ENCODE data around the gene CRACR2A. TPM values are rescaled to one million over a fixed set of nuclear protein-coding genes. Genes with fewer than 3 reads are reported as not detected.

The CRACR2A gene
- total and polyA plus RNA-seq, 2 of the 8 experiments (the other 6 are each of a cell fraction or from before 2014, with no cell fraction given): 0.85 to 3.2 TPM

DNA sequence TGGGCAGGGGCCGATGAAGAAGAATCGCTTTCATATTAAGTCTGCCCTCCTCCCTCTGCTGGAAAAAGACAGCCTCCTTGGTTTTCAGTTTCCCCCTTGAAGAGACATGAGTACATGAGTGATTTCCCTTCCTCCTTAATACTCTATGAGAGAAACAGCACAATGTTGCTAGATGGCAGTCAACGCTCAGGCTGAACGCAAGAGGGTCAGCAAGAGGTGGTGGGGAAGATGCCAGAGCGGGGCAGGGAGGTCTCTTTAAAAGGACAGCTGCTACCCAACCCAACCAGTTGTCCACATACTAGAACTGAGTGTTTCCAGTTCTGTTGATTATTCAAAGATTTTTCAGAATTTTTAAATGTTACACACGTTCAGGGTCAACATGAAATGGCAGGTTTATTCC, 22.8 kb downstream of the CRACR2A start:
- no peak overlapping the region for H2BK120ac ChIP-seq (replicated peaks; ENCODE audit: low read depth, low read length)
- DNase-seq (ENCODE audit: low read depth in 1 of 2, low spot score in 2 of 2): no peak
- H2BK12ac ChIP-seq (ENCODE audit: low read depth, low read length): no peak overlapping the region
- CTCF ChIA-PET (ENCODE audit: partially characterized antibody): interaction anchor here (1.0 to 2.0 kb wide), 4 partner anchors 10 to 61 kb away, joined by 3 to 5 read pairs (median 4); partner anchors contain the start of gene CRACR2A
- H3K79me2 ChIP-seq (ENCODE audit: control insufficient read depth in 1 of 2, insufficient read depth in 2 of 2, low read length in 2 of 2): no peaks in the 10 kb centered on the region
- H3K9ac ChIP-seq (replicated peaks in 1 of 4; ENCODE audit: extremely low read depth in 1 of 4, low read depth in 3 of 4, low read length in 3 of 4): no peak overlapping the region
- no peak overlapping the region for H3K27ac ChIP-seq (ENCODE audit: low read depth, low read length)
- no peak overlapping the region for H3K18ac ChIP-seq (ENCODE audit: extremely low read depth, low read length)
- no peaks in the 10 kb centered on the region for H3K9me3 ChIP-seq (ENCODE audit: insufficient read depth in 2 of 2, low read depth in 1 of 2, low read length in 1 of 2)
- no peak overlapping the region for H3K23ac ChIP-seq (ENCODE audit: insufficient read length)
- WGBS, 2 experiments (ENCODE audit: extremely low coverage in 1 of 2, insufficient coverage in 1 of 2, insufficient read length in 1 of 2, insufficient replicate concordance in 2 of 2, low coverage in 1 of 2, low lambda C conversion rate in 2 of 2, missing lambda C conversion rate in 1 of 2): 87% methylated on average over 6 of the region's 6 CpGs; no CpG with 5 or more reads in 1 of the 2 experiments
- H2AFZ ChIP-seq (ENCODE audit: low read length): no peak overlapping the region
- no peak overlapping the region for H2BK20ac ChIP-seq (ENCODE audit: low read length)
- no peaks in the 10 kb centered on the region for H3K27me3 ChIP-seq (replicated peaks in 1 of 4; ENCODE audit: control insufficient read depth in 3 of 4, extremely low read depth in 1 of 4, insufficient read depth in 3 of 4, low read length in 3 of 4)
- H3K14ac ChIP-seq (ENCODE audit: insufficient read length): no peak overlapping the region
- H3K4me1 ChIP-seq (replicated peaks in 1 of 4; ENCODE audit: control insufficient read depth in 3 of 4, insufficient read depth in 4 of 4, low read length in 3 of 4): peaks cover 0 to 16% (median 4%) of the 10 kb centered on the region in 4 experiments; a peak in 4 of 7 replicates
- no peak overlapping the region for H4K91ac ChIP-seq (replicated peaks; ENCODE audit: insufficient read length, low read length)
- H3K79me1 ChIP-seq (ENCODE audit: low read depth, low read length): no peaks in the 10 kb centered on the region
- no peaks in the 10 kb centered on the region for H3K36me3 ChIP-seq (ENCODE audit: control insufficient read depth in 2 of 4, insufficient read depth in 4 of 4, low read length in 3 of 4)
- H3K4ac ChIP-seq (replicated peaks; ENCODE audit: insufficient read length, low read depth, low read length): no peak overlapping the region
- no peak overlapping the region for H2BK5ac ChIP-seq (ENCODE audit: low read depth, low read length)
- no peaks in the 10 kb centered on the region for H4K20me1 ChIP-seq (replicated peaks in 1 of 2; ENCODE audit: control insufficient read depth in 1 of 2, insufficient read depth in 2 of 2, low read length in 2 of 2)
- no peak overlapping the region for H2AK5ac ChIP-seq (ENCODE audit: low read depth, low read length)
- no peak overlapping the region for H2BK15ac ChIP-seq (ENCODE audit: low read length)
- H4K8ac ChIP-seq (ENCODE audit: extremely low read depth, insufficient read depth, low read length): no peak overlapping the region
- POLR2A ChIA-PET (ENCODE audit: partially characterized antibody): no interaction called here
- no peaks in the 10 kb centered on the region for H3K23me2 ChIP-seq (ENCODE audit: low read depth, low read length)
- no peak for FAIRE-seq
- no peak overlapping the region for H3K56ac ChIP-seq (replicated peaks; ENCODE audit: insufficient read length, low read depth, low read length)
- no peak overlapping the region for H3K4me2 ChIP-seq (ENCODE audit: insufficient read depth in 1 of 2, low read depth in 2 of 2, low read length in 2 of 2)
- H3K4me3 ChIP-seq (ENCODE audit: extremely low read depth in 1 of 4, insufficient read depth in 2 of 4, low read depth in 3 of 4, low read length in 4 of 4): no peak overlapping the region
- TF ChIP-seq NANOG (IDR thresholded peaks at IDR 0.05; ENCODE audit: insufficient read depth, low read depth, low read length, poor library complexity, severe bottlenecking) (no peak), KDM5A (IDR thresholded peaks at IDR 0.05; ENCODE audit: low read length) (no peak), CBX5 (IDR thresholded peaks at IDR 0.05; ENCODE audit: low read depth, low read length) (no peak), KDM4A (IDR thresholded peaks at IDR 0.05; ENCODE audit: low read depth, low read length, severe bottlenecking) (no peak), CBX8 (IDR thresholded peaks at IDR 0.05; ENCODE audit: borderline replicate concordance, low read depth, low read length) (no peak), POU5F1 (IDR thresholded peaks at IDR 0.05; ENCODE audit: low read depth, low read length) (no peak), FOSL1 (IDR thresholded peaks at IDR 0.05; ENCODE audit: insufficient read depth, low read depth, low read length) (no peak)
- no peak overlapping the region for H4K5ac ChIP-seq (ENCODE audit: insufficient read length, low read depth, low read length)
